Stimulated activated CD4-positive, alpha-beta T cell treated with anti-CD3 and anti-CD28 coated beads, Interleukin-4, amount 100 ng/mL, for 24 hours (primary cell): ENCODE data around the gene SHMT2.

Experiments used
- DNase-seq: peaks from one replicate; pipeline ENCODE4 v3.0.0-alpha.2; 2020

Gene SHMT2

DNA sequence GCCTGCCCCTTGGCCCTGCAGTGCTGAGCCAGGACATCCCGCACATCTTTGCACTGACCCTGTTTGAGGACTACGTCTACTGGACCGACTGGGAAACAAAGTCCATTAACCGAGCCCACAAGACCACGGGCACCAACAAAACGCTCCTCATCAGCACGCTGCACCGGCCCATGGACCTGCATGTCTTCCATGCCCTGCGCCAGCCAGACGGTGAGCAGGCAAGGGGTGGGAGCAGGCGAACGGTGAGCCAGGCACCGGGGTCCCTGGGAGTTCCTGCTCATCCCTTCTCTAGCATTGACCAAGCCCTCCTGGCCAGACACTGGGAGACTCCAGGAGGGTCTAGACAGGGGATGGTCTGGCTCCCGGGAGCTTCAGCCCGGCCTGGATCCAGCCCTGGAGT is 30.3 kb upstream of the SHMT2 start:
- no peak for DNase-seq

DNA sequence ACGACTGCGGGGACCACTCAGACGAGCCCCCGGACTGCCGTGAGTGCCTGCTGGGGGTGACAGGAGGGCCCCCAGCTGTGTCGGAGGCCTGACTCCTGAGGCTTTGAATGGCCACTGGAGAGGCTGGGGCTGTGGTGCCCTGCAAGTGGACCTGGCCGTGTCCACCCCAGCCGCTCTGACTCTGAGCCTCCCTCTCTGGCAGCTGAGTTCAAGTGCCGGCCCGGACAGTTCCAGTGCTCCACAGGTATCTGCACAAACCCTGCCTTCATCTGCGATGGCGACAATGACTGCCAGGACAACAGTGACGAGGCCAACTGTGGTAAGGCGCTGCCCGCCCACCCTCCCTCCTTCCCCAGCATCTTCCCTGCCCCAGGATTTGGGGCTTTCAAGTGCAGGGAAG is 29.0 kb upstream of the SHMT2 start:
- DNase-seq = no peak

GRCh38 chr12:57201219-57201618 is 28.3 kb upstream of the SHMT2 start:
- no peak for DNase-seq

DNA sequence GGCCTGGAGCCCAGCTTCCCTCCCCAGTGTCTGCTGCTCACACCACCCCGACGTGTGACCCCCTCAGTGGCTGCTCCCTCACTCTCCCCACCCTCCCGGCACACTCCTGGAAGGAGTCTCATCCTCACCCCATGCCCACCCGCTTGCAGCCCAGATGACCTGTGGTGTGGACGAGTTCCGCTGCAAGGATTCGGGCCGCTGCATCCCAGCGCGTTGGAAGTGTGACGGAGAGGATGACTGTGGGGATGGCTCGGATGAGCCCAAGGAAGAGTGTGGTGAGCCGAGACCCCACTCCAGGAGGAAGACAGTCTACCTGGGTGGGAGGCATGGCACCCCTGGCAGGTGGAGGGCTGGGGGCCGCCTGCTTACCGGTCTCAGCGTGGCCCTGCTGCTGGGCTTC is 27.9 kb upstream of the SHMT2 start:
- DNase-seq = no peak

- no peak for DNase-seq
These were observed 27.2 kb upstream of the SHMT2 start for GRCh38 chr12:57202321-57202720.

DNA sequence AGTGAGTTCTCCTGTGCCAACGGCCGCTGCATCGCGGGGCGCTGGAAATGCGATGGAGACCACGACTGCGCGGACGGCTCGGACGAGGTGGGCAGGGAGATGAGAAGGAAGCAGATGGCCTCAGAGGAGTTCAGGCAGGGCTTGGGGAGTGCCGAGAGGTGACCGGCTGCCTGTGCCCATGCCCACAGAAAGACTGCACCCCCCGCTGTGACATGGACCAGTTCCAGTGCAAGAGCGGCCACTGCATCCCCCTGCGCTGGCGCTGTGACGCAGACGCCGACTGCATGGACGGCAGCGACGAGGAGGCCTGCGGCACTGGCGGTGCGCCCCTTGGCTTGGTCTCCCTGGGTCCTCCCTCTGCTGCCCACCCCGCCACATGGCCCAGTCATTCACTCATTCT is 26.3 kb upstream of the SHMT2 start:
- no peak for DNase-seq

- DNase-seq = no peak
These were observed 25.7 kb upstream of the SHMT2 start for GRCh38 chr12:57203791-57204190.

- DNase-seq = no peak
These were observed 25.1 kb upstream of the SHMT2 start for GRCh38 chr12:57204454-57204853.

GRCh38 chr12:57205186-57205585 is 24.3 kb upstream of the SHMT2 start:
- no peak for DNase-seq

DNA sequence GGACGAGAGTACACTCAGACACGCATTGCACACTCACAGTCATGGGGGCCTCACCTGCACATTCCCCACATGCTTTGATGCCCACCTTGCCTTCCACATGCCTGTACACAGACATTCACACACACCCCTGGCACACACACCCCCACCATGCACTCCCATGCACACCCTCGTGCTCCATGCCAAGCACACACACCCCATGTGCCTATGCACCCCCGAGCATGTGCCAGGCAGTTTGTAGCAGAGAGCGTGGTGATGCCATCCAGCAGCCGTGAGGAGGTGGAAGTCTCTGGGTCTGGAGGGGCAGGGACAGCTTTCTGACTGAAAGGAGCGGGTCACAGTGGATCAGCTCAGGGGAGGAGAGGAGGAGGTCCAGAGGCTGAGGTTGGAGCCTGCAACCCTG is 23.6 kb upstream of the SHMT2 start:
- DNase-seq = no peak

- DNase-seq = no peak
These were observed 21.5 kb upstream of the SHMT2 start for GRCh38 chr12:57207731-57208630.

DNA sequence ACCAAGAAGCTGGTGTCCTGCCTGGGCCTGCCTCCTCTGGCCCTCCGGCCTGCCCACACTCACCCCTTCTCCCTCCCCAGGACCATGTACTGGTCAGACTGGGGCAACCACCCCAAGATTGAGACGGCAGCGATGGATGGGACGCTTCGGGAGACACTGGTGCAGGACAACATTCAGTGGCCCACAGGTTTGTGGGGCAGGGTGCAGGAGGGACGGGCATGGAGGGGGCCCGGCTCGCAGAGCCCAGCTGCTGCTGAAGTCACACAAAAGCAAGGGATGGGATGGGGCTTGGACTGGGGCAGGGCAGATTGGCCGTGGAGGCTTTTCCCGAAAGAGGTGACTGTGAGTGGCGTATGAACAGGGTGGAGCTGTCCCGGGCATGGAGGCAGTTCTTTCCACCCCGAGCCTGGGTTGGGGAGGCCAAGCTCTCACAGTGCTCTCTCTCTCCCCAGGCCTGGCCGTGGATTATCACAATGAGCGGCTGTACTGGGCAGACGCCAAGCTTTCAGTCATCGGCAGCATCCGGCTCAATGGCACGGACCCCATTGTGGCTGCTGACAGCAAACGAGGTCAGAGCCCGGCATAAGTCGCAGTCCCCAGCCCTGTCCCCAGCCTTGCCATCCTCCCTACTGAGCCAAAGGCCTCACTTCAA is 20.8 kb upstream of the SHMT2 start:
- no peak for DNase-seq

- no peak for DNase-seq
These were observed 19.6 kb upstream of the SHMT2 start for GRCh38 chr12:57209916-57210315.

- no peak for DNase-seq
These were observed 19.1 kb upstream of the SHMT2 start for GRCh38 chr12:57210461-57210860.

DNA sequence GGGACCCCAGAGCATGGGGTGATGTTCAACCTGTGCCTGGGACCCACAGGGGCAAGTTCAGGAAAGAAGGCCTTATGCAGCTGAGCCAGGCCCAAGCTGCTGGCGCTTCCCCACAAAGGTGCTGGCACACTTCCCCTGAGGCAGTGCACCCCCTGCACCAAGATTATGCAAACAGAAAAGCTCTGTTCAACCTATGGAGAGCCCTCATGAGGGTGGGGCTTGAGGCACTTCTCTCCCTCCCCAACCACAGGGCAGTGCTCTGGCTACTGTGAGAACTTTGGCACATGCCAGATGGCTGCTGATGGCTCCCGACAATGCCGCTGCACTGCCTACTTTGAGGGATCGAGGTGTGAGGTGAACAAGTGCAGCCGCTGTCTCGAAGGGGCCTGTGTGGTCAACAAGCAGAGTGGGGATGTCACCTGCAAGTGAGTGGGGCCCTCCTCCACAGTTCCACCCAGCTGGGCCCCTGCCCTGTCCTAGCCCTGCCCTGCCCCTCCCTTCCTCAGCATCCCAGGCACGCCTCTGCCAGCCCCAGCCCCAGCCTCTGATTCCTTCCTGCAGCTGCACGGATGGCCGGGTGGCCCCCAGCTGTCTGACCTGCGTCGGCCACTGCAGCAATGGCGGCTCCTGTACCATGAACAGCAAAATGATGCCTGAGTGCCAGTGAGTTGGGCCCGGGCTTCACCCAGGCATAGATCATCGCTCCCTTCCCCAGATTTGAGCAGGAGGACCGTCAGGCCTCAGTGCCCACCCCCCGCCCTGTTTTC is 18.4 kb upstream of the SHMT2 start:
- no peak for DNase-seq

DNA sequence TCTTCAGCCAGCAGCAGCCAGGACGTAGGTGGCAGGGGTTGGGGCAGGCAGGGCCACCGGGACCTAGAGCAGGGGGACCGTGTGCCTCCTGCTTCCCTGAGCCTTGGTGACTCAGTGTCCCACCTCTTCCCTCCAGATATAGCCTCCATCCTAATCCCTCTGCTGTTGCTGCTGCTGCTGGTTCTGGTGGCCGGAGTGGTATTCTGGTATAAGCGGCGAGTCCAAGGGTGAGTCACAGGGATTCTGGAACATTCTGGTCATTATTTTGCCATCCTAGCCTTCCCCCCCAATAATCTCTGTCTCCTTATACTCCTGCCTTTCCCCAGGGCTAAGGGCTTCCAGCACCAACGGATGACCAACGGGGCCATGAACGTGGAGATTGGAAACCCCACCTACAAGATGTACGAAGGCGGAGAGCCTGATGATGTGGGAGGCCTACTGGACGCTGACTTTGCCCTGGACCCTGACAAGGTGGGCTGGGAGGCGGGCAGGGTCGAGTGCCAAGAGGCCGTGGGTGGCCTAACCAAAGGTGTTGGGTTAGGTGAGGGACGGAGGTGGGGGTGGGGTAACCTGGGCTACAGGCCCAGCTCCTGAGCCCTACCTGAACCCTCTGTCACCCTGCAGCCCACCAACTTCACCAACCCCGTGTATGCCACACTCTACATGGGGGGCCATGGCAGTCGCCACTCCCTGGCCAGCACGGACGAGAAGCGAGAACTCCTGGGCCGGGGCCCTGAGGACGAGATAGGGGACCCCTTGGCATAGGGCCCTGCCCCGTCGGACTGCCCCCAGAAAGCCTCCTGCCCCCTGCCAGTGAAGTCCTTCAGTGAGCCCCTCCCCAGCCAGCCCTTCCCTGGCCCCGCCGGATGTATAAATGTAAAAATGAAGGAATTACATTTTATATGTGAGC is 17.5 kb upstream of the SHMT2 start:
- DNase-seq = no peak

- no peak for DNase-seq
These were observed 16.8 kb upstream of the SHMT2 start for GRCh38 chr12:57212701-57213057.

DNA sequence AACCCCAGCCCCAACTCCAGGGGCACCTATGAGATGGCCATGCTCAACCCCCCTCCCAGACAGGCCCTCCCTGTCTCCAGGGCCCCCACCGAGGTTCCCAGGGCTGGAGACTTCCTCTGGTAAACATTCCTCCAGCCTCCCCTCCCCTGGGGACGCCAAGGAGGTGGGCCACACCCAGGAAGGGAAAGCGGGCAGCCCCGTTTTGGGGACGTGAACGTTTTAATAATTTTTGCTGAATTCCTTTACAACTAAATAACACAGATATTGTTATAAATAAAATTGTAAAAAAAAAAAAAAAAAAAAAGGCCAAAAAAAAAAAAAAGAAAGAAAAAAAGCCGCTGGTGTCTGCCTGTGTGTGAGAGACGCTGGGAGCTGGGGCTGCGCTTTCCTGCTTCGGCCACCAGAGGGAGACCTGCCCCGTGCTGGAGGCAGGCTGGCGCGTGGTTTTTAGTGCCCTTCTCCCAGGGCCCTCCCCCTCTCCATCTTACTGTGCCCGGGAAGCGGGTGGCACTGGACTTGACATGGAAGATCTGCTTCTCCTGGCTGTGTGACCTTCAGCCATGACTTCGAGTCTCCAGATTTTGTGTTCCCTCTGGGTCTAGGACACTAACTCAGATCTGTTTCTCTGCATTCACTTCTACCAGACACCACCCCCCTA is 16.3 kb upstream of the SHMT2 start:
- peak; percentile 87 for DNase-seq

DNA sequence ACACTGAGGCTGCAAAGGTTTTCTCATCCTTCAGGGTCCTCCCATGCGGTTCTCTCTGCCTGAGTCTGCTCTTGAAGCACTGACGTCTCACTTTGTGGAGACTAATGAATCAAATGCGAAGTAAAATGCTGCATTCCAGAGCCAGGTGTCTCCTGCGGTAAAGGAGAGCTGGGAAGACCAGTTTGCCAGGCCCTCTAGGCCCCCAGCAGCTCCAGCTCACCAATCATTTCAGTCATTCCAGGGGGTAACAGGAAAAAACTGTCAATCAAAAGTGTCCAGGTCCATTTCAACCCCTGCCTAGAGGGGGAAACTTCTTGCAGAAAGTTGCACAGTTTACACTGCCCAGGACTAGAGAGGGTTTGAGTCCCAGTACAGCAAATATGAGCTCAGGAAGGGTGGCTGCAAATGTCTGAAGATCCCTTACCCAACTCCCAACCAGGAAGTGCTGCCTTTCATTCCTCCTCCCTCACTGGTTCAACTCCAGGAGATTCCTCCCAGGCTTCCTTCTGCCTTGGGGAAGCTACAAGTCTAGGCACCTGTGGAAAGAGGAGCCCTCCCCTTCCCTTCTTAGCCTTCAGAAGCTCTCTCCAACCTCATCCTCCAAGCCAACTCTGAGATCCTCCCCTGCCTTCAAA is 15.6 kb upstream of the SHMT2 start:
- no peak for DNase-seq

- peak; percentile 75 for DNase-seq
These were observed 15.1 kb upstream of the SHMT2 start for GRCh38 chr12:57214398-57214781.

DNA sequence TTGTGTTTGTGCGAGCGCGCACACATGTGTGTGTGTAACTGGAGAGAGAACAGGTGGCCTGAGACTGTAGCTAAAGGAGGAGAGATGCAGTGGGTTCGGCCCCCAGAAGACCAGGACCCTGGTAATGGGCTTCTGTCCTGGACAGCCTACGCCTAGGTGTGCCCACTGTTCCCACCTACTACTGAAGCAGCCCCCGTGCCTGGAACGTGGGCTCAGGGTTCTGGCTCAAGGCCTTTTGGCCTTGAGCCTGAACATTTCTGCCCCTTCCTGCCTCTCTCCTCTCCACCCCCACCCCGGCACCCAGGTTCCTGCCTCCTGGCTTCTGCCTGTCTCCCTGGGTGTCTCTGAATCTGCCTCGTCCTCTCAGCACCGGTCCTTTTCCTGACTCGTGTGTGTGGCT is 14.4 kb upstream of the SHMT2 start:
- DNase-seq = no peak

DNA sequence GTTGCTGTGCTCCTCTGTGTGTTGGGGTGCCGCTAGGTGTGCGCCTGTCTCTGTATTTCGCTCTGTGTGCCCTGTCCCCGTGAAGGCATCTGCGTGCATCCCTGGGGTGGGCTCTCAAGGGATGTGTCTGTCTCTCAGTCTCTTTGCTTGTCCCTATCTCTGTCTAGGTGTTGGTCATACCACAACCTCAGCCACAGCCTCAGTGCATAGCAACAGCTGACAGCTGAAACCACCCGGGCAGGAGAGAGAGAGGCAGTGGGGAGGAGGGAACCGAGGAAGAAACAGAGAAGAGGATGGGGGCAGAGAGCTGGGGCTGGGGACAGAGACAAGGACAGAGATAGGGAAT is 13.9 kb upstream of the SHMT2 start:
- no peak for DNase-seq
